ENCODE results near the gene CREBRF. TPM values are rescaled to one million over a fixed set of nuclear protein-coding genes. Genes with fewer than 3 reads are reported as not detected.

Gene CREBRF
- total and polyA plus RNA-seq, 9 of the 15 experiments (the other 6 are each of a cell fraction or from before 2014, with no cell fraction given): 1.1 to 4.9 (median 2.9) TPM

GRCh38 chr5:173055983-173056782 is at the start of gene CREBRF (continued):
- TF ChIP-seq KLF10 (CRISPR knock-in tag; IDR thresholded peaks at IDR 0.05) (no peak), NFE2L1 (tag; IDR thresholded peaks at IDR 0.05; ENCODE audit: borderline replicate concordance, low read depth) (no peak), ZNF740 (CRISPR knock-in tag; IDR thresholded peaks at IDR 0.05) (no peak), ZNF740 (tag; IDR thresholded peaks at IDR 0.05) (no peak), CHD1 (IDR thresholded peaks at IDR 0.05; ENCODE audit: low read length) (peak; percentile 64), ARID3B (CRISPR knock-in tag; IDR thresholded peaks at IDR 0.05; ENCODE audit: borderline replicate concordance) (no peak), STAT5A (IDR thresholded peaks at IDR 0.05; ENCODE audit: borderline replicate concordance, low read length) (peak; percentile 53), ZEB2 (IDR thresholded peaks at IDR 0.05) (no peak), ELK3 (CRISPR knock-in tag; IDR thresholded peaks at IDR 0.05) (no peak), HCFC1 (IDR thresholded peaks at IDR 0.05; ENCODE audit: low read depth, low read length) (peak; percentile 74), MAFK (IDR thresholded peaks at IDR 0.05; ENCODE audit: low read length) (no peak), E2F8 (IDR thresholded peaks at IDR 0.05; ENCODE audit: low read depth, partially characterized antibody) (peak; percentile 94), GTF2A2 (tag; IDR thresholded peaks at IDR 0.05) (no peak), MCM5 (IDR thresholded peaks at IDR 0.05; ENCODE audit: low read depth) (no peak), SIRT6 (IDR thresholded peaks at IDR 0.05; ENCODE audit: low read depth, low read length) (no peak), TRIM28 (IDR thresholded peaks at IDR 0.05) (no peak), ATF3 (IDR thresholded peaks at IDR 0.05) (peak; percentile 32; the same call in 1 of the 2 replicates), ATF3 (CRISPR knock-in tag; conservative IDR thresholded peaks at IDR 0.05) (0 out of 2 replicates have a peak, but pooled peaks have one; percentile 50), NELFE (IDR thresholded peaks at IDR 0.05; ENCODE audit: insufficient read depth, insufficient read length) (no peak), DMBX1 (CRISPR knock-in tag; IDR thresholded peaks at IDR 0.05; ENCODE audit: borderline replicate concordance) (no peak)
